ENCODE results near the gene DXO. TPM values are rescaled to one million over a fixed set of nuclear protein-coding genes. Genes with fewer than 3 reads are reported as not detected.

The DXO gene
- total and polyA plus RNA-seq, 2 of the 13 experiments (the other 11 are each of a cell fraction or from before 2014, with no cell fraction given) = 18.6 to 26.2 TPM

DNA sequence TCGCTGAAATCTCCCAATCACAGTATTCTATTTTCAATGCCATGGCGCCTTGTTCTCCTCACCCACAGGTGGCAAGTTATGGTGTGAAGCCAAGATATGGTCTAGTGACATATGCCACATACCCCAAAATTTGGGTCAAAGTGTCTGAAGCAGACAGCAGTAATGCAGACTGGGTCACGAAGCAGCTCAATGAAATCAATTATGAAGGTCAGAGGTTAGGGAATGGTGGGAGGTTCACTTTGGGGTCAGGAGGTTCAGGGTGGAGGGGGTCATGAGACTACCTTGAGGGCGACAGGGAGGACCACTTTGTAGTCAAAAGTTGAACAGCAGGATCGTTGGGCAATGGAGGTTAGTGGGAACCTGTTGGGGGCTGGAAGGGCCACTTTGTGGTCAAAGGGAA lies 23.6 kb downstream of the DXO start:
- Histone ChIP-seq H3K36me3 (replicated peaks in 1 of 2; ENCODE audit: control insufficient read depth in 1 of 2, insufficient read depth in 2 of 2, low read length in 2 of 2) (peaks cover 21 to 75% of the 10 kb centered on the region in 2 experiments), H4K20me1 (ENCODE audit: insufficient read depth, low read length) (no peaks in the 10 kb centered on the region), H3K4me3 (replicated peaks in 1 of 3; ENCODE audit: insufficient read depth in 1 of 3, low read depth in 2 of 3, low read length in 3 of 3) (no peak overlapping the region), H3K27ac (ENCODE audit: extremely low read length, insufficient read depth, low read length) (peak overlapping the region; percentile 4), H3K4me1 (ENCODE audit: insufficient read depth, low read length) (peaks cover 68% of the 10 kb centered on the region), H3K4me2 (ENCODE audit: low read depth, low read length) (no peak overlapping the region; the same call in 1 of the 2 replicates), H3K79me2 (ENCODE audit: insufficient read depth, low read length) (peaks cover 22% of the 10 kb centered on the region), H2AFZ (ENCODE audit: low read length) (no peak overlapping the region), H3K27me3 (ENCODE audit: control insufficient read depth in 1 of 2, insufficient read depth in 2 of 2, low read length in 2 of 2) (no peaks in the 10 kb centered on the region; a peak in 1 of 5 replicates), H3K9ac (ENCODE audit: insufficient read depth, low read depth, low read length) (no peak overlapping the region), H3K9me3 (ENCODE audit: low read length) (no peaks in the 10 kb centered on the region)
- FAIRE-seq (no peak), DNase-seq (ENCODE audit: low spot score) (no peak), ATAC-seq (no peak)
- no TSS peak for BruUV-seq (replicated peaks)
- POLR2A ChIA-PET = interaction anchor here (0.8 to 6.3 kb wide), 6 partner anchors 9 to 50 kb away, joined by 4 to 69 read pairs (median 12); partner anchors contain the start of genes C2, NELFE, SKIC2 and ZBTB12
- in situ Hi-C loops (cut with HindIII; ENCODE audit: extremely low pct_ligation_motif_present, low pct_unique_long_range_greater_than_20kb) = loop anchor here (5.0 kb wide), 1 partner anchor 46 kb away; the partner anchor contains the start of gene ZBTB12
- CTCF ChIA-PET (ENCODE audit: low intra/inter-chr PET ratio, low total read pairs) = no interaction called here
- WGBS (ENCODE audit: low lambda C conversion rate) = 92% methylated on average over 5 of the region's 5 CpGs
- intact Hi-C loops (cut with micrococcal nuclease; ENCODE audit: unreplicated experiment) = no loop called here
- TF ChIP-seq JUNB (CRISPR knock-in tag; IDR thresholded peaks at IDR 0.05; ENCODE audit: borderline replicate concordance) = peak; percentile 35; the same call in 1 of the 2 replicates
- no peak for TF ChIP-seq SIX1 (CRISPR knock-in tag; IDR thresholded peaks at IDR 0.05; ENCODE audit: borderline replicate concordance)
- TF ChIP-seq, protein P1, sequence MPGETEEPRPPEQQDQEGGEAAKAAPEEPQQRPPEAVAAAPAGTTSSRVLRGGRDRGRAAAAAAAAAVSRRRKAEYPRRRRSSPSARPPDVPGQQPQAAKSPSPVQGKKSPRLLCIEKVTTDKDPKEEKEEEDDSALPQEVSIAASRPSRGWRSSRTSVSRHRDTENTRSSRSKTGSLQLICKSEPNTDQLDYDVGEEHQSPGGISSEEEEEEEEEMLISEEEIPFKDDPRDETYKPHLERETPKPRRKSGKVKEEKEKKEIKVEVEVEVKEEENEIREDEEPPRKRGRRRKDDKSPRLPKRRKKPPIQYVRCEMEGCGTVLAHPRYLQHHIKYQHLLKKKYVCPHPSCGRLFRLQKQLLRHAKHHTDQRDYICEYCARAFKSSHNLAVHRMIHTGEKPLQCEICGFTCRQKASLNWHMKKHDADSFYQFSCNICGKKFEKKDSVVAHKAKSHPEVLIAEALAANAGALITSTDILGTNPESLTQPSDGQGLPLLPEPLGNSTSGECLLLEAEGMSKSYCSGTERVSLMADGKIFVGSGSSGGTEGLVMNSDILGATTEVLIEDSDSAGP (CRISPR knock-in tag; IDR thresholded peaks at IDR 0.05; ENCODE audit: borderline replicate concordance) = no peak
- TF ChIP-seq NCOA2 (CRISPR knock-in tag; IDR thresholded peaks at IDR 0.05) = 0 out of 2 replicates have a peak, but pooled peaks have one; percentile 5
- TF ChIP-seq IRX3 (CRISPR knock-in tag; IDR thresholded peaks at IDR 0.05; ENCODE audit: borderline replicate concordance, low read depth) = no peak
- TF ChIP-seq, protein P2, sequence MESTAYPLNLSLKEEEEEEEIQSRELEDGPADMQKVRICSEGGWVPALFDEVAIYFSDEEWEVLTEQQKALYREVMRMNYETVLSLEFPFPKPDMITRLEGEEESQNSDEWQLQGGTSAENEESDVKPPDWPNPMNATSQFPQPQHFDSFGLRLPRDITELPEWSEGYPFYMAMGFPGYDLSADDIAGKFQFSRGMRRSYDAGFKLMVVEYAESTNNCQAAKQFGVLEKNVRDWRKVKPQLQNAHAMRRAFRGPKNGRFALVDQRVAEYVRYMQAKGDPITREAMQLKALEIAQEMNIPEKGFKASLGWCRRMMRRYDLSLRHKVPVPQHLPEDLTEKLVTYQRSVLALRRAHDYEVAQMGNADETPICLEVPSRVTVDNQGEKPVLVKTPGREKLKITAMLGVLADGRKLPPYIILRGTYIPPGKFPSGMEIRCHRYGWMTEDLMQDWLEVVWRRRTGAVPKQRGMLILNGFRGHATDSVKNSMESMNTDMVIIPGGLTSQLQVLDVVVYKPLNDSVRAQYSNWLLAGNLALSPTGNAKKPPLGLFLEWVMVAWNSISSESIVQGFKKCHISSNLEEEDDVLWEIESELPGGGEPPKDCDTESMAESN (CRISPR knock-in tag; conservative IDR thresholded peaks at IDR 0.05) = no peak
- no peak for TF ChIP-seq ZFP37 (CRISPR knock-in tag; IDR thresholded peaks at IDR 0.05; ENCODE audit: borderline replicate concordance)
- TF ChIP-seq REXO4 (CRISPR knock-in tag; IDR thresholded peaks at IDR 0.05; ENCODE audit: borderline replicate concordance) = no peak
- no peak for TF ChIP-seq ZNF614 (CRISPR knock-in tag; IDR thresholded peaks at IDR 0.05; ENCODE audit: borderline replicate concordance)
- no peak for TF ChIP-seq ZNF430 (CRISPR knock-in tag; IDR thresholded peaks at IDR 0.05)
- TF ChIP-seq, protein P3, sequence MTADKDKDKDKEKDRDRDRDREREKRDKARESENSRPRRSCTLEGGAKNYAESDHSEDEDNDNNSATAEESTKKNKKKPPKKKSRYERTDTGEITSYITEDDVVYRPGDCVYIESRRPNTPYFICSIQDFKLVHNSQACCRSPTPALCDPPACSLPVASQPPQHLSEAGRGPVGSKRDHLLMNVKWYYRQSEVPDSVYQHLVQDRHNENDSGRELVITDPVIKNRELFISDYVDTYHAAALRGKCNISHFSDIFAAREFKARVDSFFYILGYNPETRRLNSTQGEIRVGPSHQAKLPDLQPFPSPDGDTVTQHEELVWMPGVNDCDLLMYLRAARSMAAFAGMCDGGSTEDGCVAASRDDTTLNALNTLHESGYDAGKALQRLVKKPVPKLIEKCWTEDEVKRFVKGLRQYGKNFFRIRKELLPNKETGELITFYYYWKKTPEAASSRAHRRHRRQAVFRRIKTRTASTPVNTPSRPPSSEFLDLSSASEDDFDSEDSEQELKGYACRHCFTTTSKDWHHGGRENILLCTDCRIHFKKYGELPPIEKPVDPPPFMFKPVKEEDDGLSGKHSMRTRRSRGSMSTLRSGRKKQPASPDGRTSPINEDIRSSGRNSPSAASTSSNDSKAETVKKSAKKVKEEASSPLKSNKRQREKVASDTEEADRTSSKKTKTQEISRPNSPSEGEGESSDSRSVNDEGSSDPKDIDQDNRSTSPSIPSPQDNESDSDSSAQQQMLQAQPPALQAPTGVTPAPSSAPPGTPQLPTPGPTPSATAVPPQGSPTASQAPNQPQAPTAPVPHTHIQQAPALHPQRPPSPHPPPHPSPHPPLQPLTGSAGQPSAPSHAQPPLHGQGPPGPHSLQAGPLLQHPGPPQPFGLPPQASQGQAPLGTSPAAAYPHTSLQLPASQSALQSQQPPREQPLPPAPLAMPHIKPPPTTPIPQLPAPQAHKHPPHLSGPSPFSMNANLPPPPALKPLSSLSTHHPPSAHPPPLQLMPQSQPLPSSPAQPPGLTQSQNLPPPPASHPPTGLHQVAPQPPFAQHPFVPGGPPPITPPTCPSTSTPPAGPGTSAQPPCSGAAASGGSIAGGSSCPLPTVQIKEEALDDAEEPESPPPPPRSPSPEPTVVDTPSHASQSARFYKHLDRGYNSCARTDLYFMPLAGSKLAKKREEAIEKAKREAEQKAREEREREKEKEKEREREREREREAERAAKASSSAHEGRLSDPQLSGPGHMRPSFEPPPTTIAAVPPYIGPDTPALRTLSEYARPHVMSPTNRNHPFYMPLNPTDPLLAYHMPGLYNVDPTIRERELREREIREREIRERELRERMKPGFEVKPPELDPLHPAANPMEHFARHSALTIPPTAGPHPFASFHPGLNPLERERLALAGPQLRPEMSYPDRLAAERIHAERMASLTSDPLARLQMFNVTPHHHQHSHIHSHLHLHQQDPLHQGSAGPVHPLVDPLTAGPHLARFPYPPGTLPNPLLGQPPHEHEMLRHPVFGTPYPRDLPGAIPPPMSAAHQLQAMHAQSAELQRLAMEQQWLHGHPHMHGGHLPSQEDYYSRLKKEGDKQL (CRISPR knock-in tag; IDR thresholded peaks at IDR 0.05; ENCODE audit: low read depth) = no peak
- peak; percentile 64; the same call in 1 of the 2 replicates for TF ChIP-seq PAF1 (CRISPR knock-in tag; IDR thresholded peaks at IDR 0.05)
- no peak for TF ChIP-seq ZSCAN9 (CRISPR knock-in tag; IDR thresholded peaks at IDR 0.05; ENCODE audit: borderline replicate concordance)
- 0 out of 2 replicates have a peak, but pooled peaks have one; percentile 47 for TF ChIP-seq ZC3H13 (CRISPR knock-in tag; IDR thresholded peaks at IDR 0.05)
- TF ChIP-seq POLR2AphosphoS5 (IDR thresholded peaks at IDR 0.05; ENCODE audit: low read depth, low read length) = peak; percentile 61; the same call in 1 of the 2 replicates
- no peak for TF ChIP-seq ZFP90 (CRISPR knock-in tag; IDR thresholded peaks at IDR 0.05; ENCODE audit: borderline replicate concordance)

Data from HepG2 (cell line).